ENCODE measurements around the gene NELFCD. TPM values are rescaled to one million over a fixed set of nuclear protein-coding genes. Genes with fewer than 3 reads are reported as not detected.

Gene NELFCD
- total and polyA plus RNA-seq, 2 donors (not counting 1 experiment from before 2014, with no cell fraction given), result 46.9 to 78.8 TPM

DNA sequence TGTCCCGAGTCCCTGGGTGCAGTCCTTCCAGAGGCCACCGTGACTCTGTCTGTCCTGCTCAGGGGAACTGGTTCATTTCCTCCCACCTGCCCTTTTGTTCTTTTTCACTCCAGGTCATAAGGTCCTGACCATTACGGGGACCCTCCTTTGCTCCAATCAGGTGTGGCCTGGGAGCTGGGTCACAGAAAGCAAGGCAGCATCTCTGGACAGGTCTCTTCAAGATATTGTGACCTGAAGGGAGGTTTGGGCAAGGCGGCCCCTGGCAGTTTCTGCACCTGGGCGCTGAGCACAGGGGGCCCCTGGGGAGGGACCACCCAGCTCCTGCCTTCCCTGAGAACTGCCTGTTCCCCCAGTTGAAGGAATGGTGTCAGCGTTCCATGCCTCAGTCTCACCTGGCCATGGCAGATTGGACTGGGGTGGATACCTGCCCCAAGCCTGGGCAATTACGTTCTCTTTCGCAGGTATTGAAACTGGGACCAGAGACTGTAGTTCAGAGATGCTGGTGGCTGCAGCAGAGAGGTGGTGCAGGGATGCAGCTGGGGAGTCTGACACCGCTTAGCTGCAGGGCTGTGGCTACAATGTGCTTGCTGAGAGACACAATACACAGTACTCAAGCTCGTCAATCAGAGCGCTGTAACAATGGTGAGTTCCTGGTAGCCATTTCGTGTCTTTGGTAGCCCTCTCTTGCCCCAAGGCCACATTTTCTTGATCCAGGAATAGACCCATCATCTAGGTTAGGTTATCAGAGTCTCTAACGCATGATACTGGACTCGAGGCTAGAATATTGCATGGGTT, 15.6 kb upstream of the NELFCD start:
- H4K20me1 ChIP-seq (ENCODE audit: control insufficient read depth, extremely low read depth, insufficient read depth, low read length), result no peaks in the 10 kb centered on the region
- H3K9me3 ChIP-seq (ENCODE audit: control insufficient read depth, insufficient read depth, low read depth, low read length), result no peaks in the 10 kb centered on the region
- TF ChIP-seq EZH2 (IDR thresholded peaks at IDR 0.05; ENCODE audit: low read length, missing control alignments), result no peak
- TF ChIP-seq, protein P1, sequence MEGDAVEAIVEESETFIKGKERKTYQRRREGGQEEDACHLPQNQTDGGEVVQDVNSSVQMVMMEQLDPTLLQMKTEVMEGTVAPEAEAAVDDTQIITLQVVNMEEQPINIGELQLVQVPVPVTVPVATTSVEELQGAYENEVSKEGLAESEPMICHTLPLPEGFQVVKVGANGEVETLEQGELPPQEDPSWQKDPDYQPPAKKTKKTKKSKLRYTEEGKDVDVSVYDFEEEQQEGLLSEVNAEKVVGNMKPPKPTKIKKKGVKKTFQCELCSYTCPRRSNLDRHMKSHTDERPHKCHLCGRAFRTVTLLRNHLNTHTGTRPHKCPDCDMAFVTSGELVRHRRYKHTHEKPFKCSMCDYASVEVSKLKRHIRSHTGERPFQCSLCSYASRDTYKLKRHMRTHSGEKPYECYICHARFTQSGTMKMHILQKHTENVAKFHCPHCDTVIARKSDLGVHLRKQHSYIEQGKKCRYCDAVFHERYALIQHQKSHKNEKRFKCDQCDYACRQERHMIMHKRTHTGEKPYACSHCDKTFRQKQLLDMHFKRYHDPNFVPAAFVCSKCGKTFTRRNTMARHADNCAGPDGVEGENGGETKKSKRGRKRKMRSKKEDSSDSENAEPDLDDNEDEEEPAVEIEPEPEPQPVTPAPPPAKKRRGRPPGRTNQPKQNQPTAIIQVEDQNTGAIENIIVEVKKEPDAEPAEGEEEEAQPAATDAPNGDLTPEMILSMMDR (conservative IDR thresholded peaks at IDR 0.05 in 1 of 2, IDR thresholded peaks at IDR 0.05 in 1 of 2; ENCODE audit: low read depth in 1 of 2, low read length in 2 of 2), result no peak
- H3K4me1 ChIP-seq (ENCODE audit: control insufficient read depth, extremely low read depth, insufficient read depth, low read length), result no peaks in the 10 kb centered on the region
- H3K4me3 ChIP-seq (replicated peaks in 1 of 4; ENCODE audit: control extremely low read depth in 1 of 4, insufficient read depth in 1 of 4, low read depth in 3 of 4, low read length in 4 of 4), result no peak overlapping the region
- H3K4me2 ChIP-seq (ENCODE audit: extremely low read depth, insufficient read depth, low read length), result no peak overlapping the region
- H3K79me2 ChIP-seq (ENCODE audit: control insufficient read depth, insufficient read depth, low read length), result no peaks in the 10 kb centered on the region
- no peak overlapping the region for H3K27ac ChIP-seq (ENCODE audit: insufficient read depth, low read length)
- DNase-seq (ENCODE audit: low read depth in 2 of 2), result no peak
- no peak overlapping the region for H2AFZ ChIP-seq (ENCODE audit: low read length)
- H3K36me3 ChIP-seq (ENCODE audit: control insufficient read depth, insufficient read depth, low read length), result no peaks in the 10 kb centered on the region
- no peaks in the 10 kb centered on the region for H3K27me3 ChIP-seq (ENCODE audit: control insufficient read depth, insufficient read depth, low read length)
- H3K9ac ChIP-seq (ENCODE audit: insufficient read depth, low read length), result no peak overlapping the region

DNA sequence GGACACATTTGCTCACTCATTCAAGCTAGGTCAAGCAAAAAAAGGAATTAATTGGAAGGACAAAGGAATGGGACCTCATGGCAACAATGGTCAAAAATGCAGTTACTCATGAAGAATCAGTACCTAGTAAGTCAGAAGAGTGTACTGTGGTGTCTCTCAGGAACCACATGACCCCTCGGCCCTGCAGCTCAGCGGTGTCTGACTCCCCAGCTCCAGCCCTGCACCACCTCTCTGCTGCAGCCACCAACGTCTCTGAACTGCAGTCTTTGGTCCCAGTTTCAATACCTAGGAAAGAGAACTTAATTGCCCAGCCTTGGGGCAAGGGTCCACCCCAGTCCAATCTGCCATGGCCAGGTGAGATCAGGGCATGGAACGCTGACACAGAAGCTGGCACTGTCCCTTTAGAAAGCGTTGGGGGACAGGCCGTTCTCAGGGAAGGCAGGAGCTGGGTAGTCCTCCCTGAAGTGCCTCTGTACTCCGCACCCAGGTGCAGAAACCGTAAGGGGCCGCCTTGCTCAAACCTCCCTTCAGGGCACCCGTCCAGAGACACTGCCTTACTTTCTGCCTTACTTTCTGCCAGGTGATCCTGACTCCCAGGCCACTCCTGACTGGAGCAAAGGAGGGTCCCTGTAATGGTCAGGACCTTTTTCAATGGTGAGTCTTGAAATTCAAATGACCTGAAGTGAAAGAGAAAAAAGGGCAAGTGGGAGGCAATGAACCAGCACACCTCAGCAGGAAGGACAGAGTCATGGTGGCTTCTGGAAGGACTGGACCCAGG, 13.2 kb upstream of the NELFCD start:
- H3K27me3 ChIP-seq (ENCODE audit: control insufficient read depth, insufficient read depth, low read length), result peaks cover 1% of the 10 kb centered on the region
- H3K27ac ChIP-seq (ENCODE audit: insufficient read depth, low read length), result no peak overlapping the region
- H3K79me2 ChIP-seq (ENCODE audit: control insufficient read depth, insufficient read depth, low read length), result no peaks in the 10 kb centered on the region
- no peak overlapping the region for H3K4me2 ChIP-seq (ENCODE audit: extremely low read depth, insufficient read depth, low read length)
- H3K9me3 ChIP-seq (ENCODE audit: control insufficient read depth, insufficient read depth, low read depth, low read length), result no peaks in the 10 kb centered on the region
- H3K36me3 ChIP-seq (ENCODE audit: control insufficient read depth, insufficient read depth, low read length), result no peaks in the 10 kb centered on the region
- DNase-seq (ENCODE audit: low read depth in 2 of 2), result no peak
- no peaks in the 10 kb centered on the region for H4K20me1 ChIP-seq (ENCODE audit: control insufficient read depth, extremely low read depth, insufficient read depth, low read length)
- H3K9ac ChIP-seq (ENCODE audit: insufficient read depth, low read length), result no peak overlapping the region
- H3K4me1 ChIP-seq (ENCODE audit: control insufficient read depth, extremely low read depth, insufficient read depth, low read length), result no peaks in the 10 kb centered on the region
- TF ChIP-seq EZH2 (IDR thresholded peaks at IDR 0.05; ENCODE audit: low read length, missing control alignments), result no peak
- TF ChIP-seq, protein P1 (conservative IDR thresholded peaks at IDR 0.05 in 1 of 2, IDR thresholded peaks at IDR 0.05 in 1 of 2; ENCODE audit: low read depth in 1 of 2, low read length in 2 of 2), result no peak
- no peak overlapping the region for H2AFZ ChIP-seq (ENCODE audit: low read length)
- H3K4me3 ChIP-seq (replicated peaks in 1 of 4; ENCODE audit: control extremely low read depth in 1 of 4, insufficient read depth in 1 of 4, low read depth in 3 of 4, low read length in 4 of 4), result no peak overlapping the region

DNA sequence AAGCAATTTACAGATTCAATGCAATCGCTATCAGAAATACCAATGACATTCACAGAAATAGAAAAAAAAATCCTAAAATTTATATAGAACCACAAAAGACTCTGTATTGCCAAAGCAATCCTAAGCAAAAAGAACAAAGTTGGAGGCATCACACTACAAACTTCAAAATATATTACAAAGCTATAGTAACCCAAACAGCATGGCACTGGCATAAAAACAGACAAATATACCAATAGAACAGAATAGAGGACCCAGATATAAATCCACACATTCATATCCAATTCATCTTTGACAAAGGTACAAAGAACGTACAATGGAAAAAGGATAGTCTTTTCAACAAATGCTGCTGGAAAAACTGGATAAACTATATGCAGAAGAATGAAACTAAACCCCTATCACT, 11.6 kb upstream of the NELFCD start:
- Histone ChIP-seq H3K27me3 (ENCODE audit: control insufficient read depth, insufficient read depth, low read length) (peaks cover 3% of the 10 kb centered on the region), H2AFZ (ENCODE audit: low read length) (no peak overlapping the region), H3K36me3 (ENCODE audit: control insufficient read depth, insufficient read depth, low read length) (no peaks in the 10 kb centered on the region), H3K9ac (ENCODE audit: insufficient read depth, low read length) (no peak overlapping the region), H3K9me3 (ENCODE audit: control insufficient read depth, insufficient read depth, low read depth, low read length) (no peaks in the 10 kb centered on the region), H3K27ac (ENCODE audit: insufficient read depth, low read length) (no peak overlapping the region), H3K79me2 (ENCODE audit: control insufficient read depth, insufficient read depth, low read length) (no peaks in the 10 kb centered on the region), H3K4me1 (ENCODE audit: control insufficient read depth, extremely low read depth, insufficient read depth, low read length) (no peaks in the 10 kb centered on the region), H4K20me1 (ENCODE audit: control insufficient read depth, extremely low read depth, insufficient read depth, low read length) (no peaks in the 10 kb centered on the region), H3K4me2 (ENCODE audit: extremely low read depth, insufficient read depth, low read length) (no peak overlapping the region), H3K4me3 (replicated peaks in 1 of 4; ENCODE audit: control extremely low read depth in 1 of 4, insufficient read depth in 1 of 4, low read depth in 3 of 4, low read length in 4 of 4) (no peak overlapping the region)
- TF ChIP-seq, protein P1 (conservative IDR thresholded peaks at IDR 0.05 in 1 of 2, IDR thresholded peaks at IDR 0.05 in 1 of 2; ENCODE audit: low read depth in 1 of 2, low read length in 2 of 2), result no peak
- no peak for TF ChIP-seq EZH2 (IDR thresholded peaks at IDR 0.05; ENCODE audit: low read length, missing control alignments)
- DNase-seq (ENCODE audit: low read depth in 2 of 2), result no peak

All from fibroblast of lung (primary cell).